OCI-M2 (cell line): ENCODE data around the gene CHST10.
"Not testable (repeated sequence)": the region's sequence is repeated elsewhere in the genome, so short reads cannot be mapped to it uniquely, and the experiment has no call there.

Source experiments
- DNase-seq: peaks from one replicate; lab custom pipeline; 2025; ENCODE audit not compliant: unreplicated experiment; lab: John Stamatoyannopoulos, UW

Gene CHST10

GRCh38 chr2:100394111-100394641 lies 23.3 kb downstream of the CHST10 start:
- DNase-seq, result no peak

DNA sequence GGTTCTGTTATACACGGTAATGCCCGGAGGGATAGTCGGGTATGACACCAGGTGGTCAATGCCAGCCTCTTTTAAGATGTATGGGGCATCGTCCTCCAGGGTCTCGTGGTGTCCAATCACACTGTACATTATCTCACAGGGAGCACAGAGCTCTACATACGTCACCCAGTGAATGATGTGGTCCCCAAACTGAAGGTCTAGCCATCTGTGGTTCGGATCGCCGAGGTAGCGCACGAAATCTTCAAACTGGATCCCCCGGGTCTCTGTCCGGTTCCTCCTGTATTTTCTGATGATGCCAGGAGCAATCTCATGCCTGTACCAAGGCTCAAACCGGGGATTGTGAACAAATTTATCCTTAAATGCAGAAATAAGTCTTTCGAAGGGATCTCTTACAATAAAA lies 24.1 kb downstream of the CHST10 start:
- no peak for DNase-seq

- DNase-seq, result no peak
Measured at GRCh38 chr2:100392715-100393114, 24.8 kb downstream of the CHST10 start.

DNA sequence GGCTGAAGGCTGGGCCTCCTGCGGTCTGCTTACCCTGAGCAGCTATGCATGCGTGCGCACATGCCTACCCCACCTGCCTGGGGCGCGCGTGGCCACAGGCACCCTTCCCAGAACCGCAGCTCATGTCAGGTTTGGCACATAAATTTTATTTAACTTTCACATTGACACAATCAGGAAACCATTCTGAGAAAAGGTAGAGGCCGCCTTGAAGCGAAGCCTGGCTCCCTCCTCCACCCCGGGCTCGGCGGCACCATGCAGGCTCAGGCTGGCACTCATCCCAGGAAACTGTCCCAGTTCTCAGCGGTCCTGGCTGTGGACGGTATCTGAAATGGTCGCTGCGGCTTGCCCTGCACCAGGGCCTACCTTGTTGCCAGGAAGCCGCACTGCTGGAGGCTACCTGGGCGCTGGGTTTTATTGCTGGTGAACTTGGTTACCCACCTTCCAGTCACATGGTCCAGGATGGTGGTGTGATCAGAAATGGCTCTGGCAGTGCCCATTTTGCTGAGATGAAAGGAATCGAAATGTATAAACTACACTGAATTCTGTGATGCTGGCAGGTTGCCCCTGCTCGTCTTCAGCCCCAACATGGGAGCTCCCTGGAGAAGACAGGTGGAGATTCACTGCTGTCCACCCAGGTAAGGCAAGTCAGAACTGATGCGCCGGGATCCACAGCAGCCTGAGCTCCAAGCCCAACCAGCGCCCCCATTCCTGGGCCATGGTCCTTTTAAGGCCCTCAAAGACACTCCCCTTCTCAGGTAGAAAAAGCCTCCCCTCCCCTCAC lies 25.5 kb downstream of the CHST10 start:
- DNase-seq, result no peak

- DNase-seq, result no peak
Measured at GRCh38 chr2:100390001-100390940, 27.2 kb downstream of the CHST10 start.

- DNase-seq, result no peak
Measured at GRCh38 chr2:100388703-100389102, 28.8 kb downstream of the CHST10 start.

DNA sequence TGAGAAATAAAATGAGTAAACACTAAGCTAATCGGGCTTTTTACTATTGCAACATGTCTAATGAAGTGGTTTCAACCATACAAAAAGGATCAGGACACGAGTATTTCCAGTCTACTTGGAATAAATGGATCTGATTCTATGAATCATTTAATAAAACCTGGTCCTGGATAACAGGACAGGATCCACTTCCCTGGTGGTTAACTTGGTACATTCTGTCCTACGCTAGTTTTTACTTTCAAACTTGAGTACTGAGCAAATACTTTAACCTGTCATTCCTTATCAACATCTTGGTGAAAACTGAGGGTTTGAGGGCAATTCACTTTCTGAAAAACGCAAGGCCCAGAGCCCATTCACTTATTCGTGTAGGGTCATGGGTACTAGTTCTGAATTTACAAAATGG lies 33.5 kb downstream of the CHST10 start:
- DNase-seq, result no peak

DNA sequence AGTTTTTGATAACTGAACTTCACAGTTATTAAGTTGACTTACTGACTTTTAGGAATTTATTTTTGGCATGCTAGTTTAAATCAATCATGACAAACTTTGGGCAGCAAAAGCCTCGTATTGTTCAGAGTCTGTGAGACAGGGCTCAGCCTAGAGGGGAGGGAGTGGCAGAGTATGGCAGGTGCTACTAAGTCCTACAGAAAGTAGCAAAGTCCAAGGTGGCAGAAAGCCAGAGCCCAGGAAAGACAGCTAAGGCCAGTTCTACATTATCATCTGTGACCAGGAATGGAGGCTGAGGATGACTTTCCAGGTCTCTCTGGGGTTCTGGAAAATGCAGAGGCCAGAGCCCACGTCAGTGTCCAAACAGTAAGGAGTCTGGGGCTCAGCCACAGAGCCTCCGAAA lies 34.2 kb downstream of the CHST10 start:
- no peak for DNase-seq

GRCh38 chr2:100381240-100381639 lies 36.2 kb downstream of the CHST10 start:
- DNase-seq, result peak; percentile 62

DNA sequence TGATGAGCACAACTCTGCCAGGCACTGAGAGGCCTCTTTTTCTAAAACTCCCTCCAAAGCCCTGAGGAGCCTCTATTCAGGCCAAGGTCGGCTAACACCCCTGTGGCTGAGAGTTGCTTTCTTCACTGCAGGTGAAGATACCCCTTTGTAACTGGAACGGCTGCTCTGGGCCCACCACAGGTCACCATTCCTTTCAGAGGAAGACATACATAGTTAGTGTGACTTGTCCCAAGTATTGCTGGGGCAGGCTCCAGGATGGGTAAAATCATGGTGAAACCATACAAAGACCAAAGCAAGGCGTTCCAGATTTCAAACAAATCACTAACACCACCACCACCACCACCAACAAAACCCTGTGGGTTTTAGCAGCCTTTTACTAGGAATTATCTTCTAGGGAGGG lies 36.8 kb downstream of the CHST10 start:
- DNase-seq, result no peak

GRCh38 chr2:100376836-100377235 lies 40.6 kb downstream of the CHST10 start:
- DNase-seq, result no peak

DNA sequence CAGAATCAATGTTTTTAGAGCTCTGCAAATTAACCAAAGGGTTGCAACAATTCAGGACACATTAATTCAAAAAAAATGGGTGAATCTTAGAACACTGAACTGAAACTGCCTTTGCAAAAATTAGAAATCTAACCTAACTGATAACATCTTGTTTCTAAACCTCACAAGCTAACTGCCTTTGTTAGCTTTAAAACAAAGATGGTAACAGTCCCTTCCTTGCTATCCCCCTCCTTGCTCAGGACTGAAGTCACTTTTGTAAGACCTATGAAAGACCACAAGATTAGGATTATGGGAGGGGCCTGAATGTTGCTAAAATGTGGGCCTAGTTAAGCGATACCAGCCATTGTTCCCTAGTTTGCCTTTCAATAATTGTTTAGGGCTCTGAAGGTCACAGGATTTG lies 50.3 kb downstream of the CHST10 start:
- DNase-seq, result no peak

DNA sequence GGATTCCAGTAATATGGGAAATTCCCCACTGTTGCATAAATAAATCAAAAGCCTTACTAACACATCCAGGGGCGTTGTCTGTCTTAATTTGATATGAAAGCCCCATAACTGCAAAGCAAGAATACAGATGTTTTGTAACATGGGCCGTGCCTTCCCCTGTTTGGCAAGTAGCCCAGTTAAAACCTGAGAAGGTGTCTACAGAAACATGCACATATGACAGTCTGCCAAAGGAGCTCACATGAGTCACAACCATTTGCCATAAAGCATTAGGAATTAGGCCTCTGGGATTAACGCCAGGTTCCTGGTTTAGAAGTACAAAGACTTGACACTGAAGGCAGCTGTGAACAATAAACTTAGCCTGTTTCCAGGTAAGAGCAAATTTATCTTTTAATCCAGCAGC lies 52.0 kb downstream of the CHST10 start:
- DNase-seq, result no peak

GRCh38 chr2:100362269-100362668 lies 55.2 kb downstream of the CHST10 start:
- not testable (repeated sequence) for DNase-seq

- DNase-seq, result no peak
Measured at GRCh38 chr2:100359576-100359975, 57.9 kb downstream of the CHST10 start.

DNA sequence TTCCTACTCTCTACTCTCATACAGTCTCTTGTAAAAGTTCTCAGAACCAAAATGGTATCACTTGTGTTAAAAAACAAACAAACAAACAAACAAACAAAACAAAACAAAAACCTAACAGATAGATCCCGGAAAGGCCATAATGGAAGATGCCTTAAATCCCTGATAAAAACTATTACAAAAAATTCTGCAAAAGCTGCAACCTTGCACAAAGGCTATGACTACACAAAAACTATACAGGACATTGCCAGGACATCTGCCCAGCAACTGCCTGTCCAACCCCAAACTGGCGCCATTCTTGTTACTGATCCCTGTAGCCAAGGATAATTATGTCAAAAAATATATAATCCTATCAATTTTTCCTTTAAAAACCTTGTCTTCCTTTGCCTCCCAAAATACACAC lies 58.9 kb downstream of the CHST10 start:
- no peak for DNase-seq

- no peak for DNase-seq
Measured at GRCh38 chr2:100352521-100352920, 64.9 kb downstream of the CHST10 start.

DNA sequence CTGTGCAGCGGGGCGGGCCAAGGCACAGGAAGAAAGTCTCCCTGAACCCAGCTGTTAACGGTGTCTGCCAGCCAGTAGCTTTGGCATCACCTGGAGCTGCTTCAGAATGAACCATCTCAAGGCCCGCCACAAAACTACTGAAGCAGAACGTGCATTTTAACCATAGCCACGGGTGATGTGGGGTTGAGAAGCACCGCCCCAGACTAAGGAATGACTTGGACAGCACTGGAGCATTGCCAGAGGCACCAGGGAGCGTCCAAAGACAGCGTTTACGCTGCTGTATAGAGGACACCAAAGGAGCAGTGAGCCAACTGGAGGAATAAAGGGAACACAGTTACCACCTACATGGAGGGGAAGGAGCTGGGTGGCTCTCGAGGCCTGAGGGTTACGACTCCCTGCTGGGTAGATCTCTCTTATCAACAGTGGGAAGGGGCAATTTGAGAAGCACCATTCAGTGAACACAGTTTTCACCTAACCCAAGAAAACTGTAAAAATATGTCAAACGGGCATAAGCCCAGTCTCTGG lies 66.7 kb downstream of the CHST10 start:
- DNase-seq, result no peak

DNA sequence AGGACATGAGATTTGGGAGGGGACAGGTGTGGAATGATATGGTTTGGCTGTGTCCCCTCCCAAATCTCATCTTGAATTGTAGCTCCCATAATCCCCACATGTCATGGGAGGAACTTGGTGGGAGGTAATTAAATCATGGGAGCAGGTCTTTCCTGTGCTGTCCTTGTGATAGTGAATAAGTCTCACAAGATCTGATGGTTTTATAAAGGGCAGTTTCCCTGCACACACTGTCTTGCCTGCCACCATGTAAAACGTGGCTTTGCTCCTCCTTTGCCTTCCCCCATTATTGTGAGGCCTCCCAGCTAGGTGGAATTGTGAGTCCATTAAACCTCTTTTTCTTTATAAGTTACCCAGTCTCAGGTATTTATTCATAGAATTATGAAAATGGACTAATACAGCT lies 72.3 kb downstream of the CHST10 start:
- DNase-seq, result not testable (repeated sequence)

DNA sequence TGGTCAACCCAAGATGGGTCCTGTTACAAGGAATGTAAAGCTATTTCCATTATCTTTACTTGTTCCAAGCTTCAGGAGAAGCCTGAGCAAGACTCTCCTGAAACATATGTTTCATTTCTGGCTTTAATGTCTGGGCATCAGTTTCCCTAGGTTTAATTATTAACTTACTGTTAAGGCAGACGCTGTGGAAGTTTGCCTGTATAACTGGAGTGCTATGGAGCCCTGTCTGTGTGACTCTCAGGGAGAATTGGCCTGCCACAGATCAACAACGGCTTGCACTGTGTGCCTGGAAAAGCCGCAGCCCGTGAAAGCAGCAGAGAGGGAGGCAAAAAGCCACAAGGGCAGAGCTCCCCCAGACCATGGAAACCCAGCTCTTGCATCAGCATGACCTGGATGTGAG lies 73.0 kb downstream of the CHST10 start:
- no peak for DNase-seq

DNA sequence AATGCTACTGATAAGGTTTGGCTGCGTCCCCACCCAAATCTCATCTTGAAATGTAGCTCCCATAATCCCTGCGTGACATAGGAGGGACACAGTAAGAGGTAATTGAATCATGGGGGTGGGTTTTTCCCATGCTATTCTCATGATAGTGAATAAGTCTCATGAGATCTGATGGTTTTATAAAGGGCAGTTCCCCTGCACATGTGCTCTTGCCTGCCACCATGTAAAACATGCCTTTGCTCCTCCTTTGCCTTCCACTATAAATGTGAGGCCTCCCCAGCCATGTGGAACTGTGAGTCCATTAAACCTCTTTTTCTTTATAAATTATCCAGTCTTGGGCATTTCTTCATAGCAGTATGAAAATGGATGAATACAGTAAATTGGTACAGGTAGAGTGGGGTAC lies 75.0 kb downstream of the CHST10 start:
- DNase-seq, result not testable (repeated sequence)
